Omental fat pad (tissue), 4 donors: ENCODE data around the gene DDX60. TPM values are rescaled to one million over a fixed set of nuclear protein-coding genes. Genes with fewer than 3 reads are reported as not detected.
"Not testable (repeated sequence)": the region's sequence is repeated elsewhere in the genome, so short reads cannot be mapped to it uniquely, and the experiment has no call there.

ENCODE experiments used
- ATAC-seq: fragments of 150-250 bp; one replicate; pipeline ENCODE4 v1.9.1; 2016; ENCODE audit warnings: mild to moderate bottlenecking, moderate library complexity; ENCODE audit not compliant: low FRiP score
- DNase-seq: peaks from one replicate; pipeline ENCODE4 v3.0.0-alpha.2; 2019; ENCODE audit warnings: low spot score
- total RNA-seq, 4 donors: library from RNA; depleted of rRNA; stranded (reverse); fragments of >200 nt; gene quantifications; one replicate each; pipeline ENCODE4 v1.1.0, GENCODE V29; 2016
- TF ChIP-seq, protein P1 (sequence below), 3 donors: fragments of 450-650 bp; IDR thresholded peaks; one replicate each; pipeline ENCODE4 v1.5.1; 2016 to 2017; ENCODE audit warnings: antibody characterized with exemption in 3 of 3, mild to moderate bottlenecking in 3 of 3, moderate library complexity in 2 of 3

Gene DDX60
- total RNA-seq, 4 donors from 2014 or later: 5.1 to 32.8 (median 11.6) TPM

DNA sequence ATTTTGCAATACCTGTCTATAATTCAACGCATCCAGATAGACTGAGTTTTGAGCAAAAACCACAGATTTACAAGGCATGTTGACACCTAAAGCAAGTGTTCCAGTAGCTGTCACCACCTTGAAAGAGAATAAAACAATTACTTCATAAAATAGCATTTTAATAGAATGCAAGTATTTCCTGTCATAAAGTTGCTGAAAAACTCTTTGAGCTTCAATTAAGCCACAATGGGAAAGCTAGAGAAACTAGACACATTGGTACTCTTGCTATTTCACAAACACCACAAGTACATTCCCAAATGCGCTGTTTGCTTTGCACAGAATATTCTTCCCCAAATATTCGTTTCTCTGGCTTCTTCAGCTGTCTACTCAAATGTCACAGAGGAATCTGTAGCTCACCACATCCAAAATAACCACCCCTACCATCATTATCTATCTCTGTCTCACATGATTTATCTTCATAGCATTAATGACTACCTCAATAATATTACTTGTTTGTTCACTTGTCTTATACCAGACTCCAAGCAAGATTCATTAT lies 70.3 kb downstream of the DDX60 start:
- DNase-seq (no peak), ATAC-seq (no peak)
- TF ChIP-seq, protein P1, sequence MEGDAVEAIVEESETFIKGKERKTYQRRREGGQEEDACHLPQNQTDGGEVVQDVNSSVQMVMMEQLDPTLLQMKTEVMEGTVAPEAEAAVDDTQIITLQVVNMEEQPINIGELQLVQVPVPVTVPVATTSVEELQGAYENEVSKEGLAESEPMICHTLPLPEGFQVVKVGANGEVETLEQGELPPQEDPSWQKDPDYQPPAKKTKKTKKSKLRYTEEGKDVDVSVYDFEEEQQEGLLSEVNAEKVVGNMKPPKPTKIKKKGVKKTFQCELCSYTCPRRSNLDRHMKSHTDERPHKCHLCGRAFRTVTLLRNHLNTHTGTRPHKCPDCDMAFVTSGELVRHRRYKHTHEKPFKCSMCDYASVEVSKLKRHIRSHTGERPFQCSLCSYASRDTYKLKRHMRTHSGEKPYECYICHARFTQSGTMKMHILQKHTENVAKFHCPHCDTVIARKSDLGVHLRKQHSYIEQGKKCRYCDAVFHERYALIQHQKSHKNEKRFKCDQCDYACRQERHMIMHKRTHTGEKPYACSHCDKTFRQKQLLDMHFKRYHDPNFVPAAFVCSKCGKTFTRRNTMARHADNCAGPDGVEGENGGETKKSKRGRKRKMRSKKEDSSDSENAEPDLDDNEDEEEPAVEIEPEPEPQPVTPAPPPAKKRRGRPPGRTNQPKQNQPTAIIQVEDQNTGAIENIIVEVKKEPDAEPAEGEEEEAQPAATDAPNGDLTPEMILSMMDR (IDR thresholded peaks at IDR 0.05): no peak

DNA sequence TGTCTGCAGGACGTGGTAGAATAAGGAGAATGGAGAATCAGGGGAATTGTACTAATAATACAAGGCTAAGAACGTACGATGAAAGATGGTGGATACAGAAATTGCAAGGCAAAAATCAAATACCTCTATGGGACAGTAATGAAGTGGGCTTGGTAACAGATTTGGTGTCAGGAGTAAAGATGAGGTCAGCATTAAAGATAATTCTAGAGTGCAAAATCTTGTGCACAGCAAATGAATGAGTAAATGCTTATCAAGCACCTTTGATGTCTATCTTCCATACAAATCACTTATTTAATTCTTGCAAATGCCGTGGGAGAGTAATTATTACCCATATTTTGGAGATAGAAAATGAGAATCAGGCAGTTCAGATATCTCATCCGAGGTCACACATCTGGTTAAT lies 70.9 kb downstream of the DDX60 start:
- TF ChIP-seq, protein P1 (IDR thresholded peaks at IDR 0.05): no peak
- ATAC-seq (no peak), DNase-seq (no peak)

DNA sequence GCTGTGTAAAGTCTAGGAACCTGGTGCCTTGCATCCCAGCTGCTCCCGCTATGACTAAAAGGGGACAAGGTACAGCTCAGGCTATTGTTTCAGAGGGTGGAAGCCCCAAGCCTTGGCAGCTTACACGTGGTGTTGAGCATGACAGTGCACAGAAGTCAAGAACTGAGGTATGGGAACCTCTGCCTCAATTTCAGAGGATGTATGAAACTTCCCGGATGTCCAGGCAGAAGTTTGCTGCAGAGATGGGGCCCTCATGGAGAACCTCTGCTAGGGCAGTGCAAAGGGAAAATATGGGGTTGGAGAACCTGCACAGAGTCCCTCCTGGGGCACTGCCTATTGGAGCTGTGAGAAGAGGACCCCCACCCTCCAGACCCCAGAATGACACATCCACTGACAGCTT lies 76.6 kb downstream of the DDX60 start:
- DNase-seq (no peak), ATAC-seq (no peak)
- TF ChIP-seq, protein P1 (IDR thresholded peaks at IDR 0.05): no peak

DNA sequence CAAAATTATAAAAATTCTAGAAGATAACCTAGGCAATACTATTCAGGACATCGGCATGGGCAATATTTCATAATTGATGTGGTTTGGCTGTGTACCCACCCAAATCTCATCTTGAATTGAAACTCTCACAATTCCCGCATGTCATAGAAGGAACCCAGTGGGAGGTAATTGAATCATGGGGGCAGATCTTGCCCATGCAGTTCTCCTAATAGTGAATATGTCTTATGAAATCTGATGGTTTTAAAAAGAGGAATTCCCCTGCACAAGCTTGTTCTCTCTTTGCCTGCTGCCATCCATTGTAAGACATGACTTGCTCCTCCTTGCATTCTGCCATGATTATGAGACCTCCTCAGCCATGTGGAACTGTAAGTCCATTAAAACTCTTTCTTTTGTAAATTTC lies 77.7 kb downstream of the DDX60 start:
- TF ChIP-seq, protein P1 (IDR thresholded peaks at IDR 0.05): no peak
- no peak for DNase-seq
- ATAC-seq: no peak

DNA sequence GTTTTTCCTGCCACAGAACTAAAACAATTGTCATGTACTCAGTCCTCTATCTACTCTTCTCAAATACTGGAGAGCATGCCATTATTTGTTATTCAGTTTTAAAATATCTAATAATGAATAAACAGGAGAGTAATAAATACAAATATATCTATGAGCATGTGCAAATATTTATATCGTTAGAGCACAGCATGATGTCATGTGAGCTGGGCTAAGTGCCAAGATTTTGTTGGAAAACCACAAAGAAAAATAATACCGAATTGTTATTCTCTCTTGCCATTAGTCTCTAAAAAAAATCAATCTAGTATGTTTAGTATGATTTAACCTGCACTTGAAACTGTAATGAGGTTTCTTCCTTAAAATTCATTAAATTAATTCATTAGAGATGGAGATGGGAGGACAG lies 97.3 kb downstream of the DDX60 start:
- TF ChIP-seq, protein P1 (IDR thresholded peaks at IDR 0.05): no peak
- ATAC-seq (no peak), DNase-seq (no peak)

DNA sequence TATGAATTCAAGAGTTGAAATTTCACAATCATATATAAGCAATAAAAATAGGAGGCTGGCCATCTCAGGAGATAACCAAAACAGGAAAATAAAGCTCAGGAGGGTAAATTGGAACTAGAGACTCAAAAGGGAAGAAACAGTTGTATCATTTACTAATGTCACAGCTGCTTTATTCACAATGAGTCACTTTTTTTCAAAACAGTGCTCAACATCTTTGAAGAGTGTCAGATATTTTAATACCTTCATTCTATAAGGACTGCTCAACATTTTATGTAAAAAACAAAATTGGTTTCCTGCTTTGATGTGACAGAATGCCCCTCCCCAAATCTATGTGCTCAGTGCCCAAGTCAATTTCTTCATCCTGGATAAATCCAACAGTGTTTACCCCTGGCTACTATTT lies 97.7 kb downstream of the DDX60 start:
- ATAC-seq (no peak), DNase-seq (no peak)
- TF ChIP-seq, protein P1 (IDR thresholded peaks at IDR 0.05): no peak

DNA sequence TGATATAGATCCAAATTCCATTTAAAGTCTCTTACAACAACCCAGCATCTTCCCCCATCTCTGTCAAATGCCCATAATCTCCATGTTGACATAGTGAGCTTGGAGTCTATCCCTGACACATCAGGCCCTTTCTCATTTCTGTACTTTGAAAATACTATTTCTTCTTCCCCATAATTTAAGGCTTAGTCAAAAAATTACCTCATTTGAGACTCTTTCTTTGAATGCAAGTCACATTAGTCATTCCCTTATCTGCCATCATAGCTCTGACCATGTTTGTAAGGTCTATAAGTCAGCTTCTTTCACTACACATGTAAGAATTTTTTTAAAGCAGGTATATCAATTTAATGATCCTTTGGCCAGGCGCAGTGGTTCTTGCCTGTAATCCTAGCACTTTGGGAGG lies 99.9 kb downstream of the DDX60 start:
- no peak for DNase-seq
- TF ChIP-seq, protein P1 (IDR thresholded peaks at IDR 0.05): no peak
- no peak for ATAC-seq

DNA sequence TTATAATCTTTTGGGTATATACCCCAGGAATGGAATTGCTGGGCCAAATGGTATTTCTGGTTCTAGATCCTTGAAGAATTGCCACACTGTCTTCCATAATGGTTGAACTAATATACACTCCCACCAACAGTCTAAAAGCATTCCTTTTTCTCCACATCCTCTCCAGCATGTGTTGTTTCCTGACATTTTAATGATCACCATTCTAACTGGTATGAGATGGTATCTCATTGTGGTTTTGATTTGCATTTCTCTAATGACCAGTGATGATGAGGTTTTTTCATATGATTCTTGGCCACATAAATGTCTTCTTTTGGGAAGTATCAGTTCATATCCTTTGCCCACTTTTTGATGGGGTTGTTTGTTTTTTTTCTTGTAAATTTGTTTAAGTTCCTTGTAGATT lies 105.0 kb downstream of the DDX60 start:
- ATAC-seq, DNase-seq: not testable (repeated sequence)
